ENCODE measurements around the gene BIRC3. TPM values are rescaled to one million over a fixed set of nuclear protein-coding genes. Genes with fewer than 3 reads are reported as not detected.

Gene BIRC3
- total and polyA plus RNA-seq, 9 donors, result 0.45 to 1.4 (median 0.98) TPM

DNA sequence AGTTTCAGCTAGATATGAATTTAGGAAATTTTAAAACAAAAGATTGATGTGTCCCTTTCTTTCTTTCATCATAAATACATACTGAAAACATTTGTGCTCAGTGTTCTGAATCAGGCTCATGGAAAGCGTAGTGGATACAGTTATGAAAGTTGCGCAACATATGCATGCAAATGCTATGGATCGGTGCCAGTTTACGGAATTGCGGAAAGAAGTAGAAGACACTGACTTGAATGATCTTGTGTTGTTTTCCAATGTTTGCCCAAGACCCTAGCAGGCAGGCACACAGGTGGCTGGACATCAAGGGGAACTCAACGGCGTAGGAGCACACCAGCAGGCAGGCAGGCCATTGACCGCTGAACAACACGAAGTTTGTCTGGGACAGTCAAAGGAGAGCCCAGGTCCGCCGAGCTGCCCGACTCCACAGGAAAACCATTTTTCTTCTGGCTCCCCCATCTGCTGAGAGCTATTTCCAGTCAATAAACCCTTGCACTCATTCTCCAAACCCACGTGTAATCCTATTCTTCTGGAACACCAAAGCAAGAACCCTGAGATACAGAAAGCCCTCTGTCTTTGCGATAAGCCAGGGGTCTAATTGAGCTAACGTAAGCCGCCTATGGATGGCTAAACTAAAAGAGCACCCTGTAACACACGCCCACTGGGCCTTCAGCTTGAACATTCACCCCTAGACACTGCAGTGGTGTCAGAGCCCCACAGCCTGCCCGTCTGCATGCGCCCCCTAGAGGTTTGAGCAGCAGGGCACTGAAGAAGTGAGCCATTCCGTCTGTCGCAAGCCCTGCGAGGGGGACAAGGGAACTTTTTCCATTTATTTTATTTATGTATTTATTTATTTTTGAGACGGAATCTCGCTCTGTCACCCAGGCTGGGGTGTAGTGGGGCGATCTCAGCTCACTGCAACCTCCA, 7.4 kb upstream of the BIRC3 start:
- H3K27me3 ChIP-seq (ENCODE audit: control insufficient read depth, insufficient read depth, low read length), result no peaks in the 10 kb centered on the region
- no peak overlapping the region for H3K27ac ChIP-seq (ENCODE audit: low read length)
- H3K36me3 ChIP-seq (ENCODE audit: control insufficient read depth, insufficient read depth, low read length), result no peaks in the 10 kb centered on the region
- no peak for DNase-seq
- H3K9me3 ChIP-seq (replicated peaks; ENCODE audit: control insufficient read depth, low read depth, low read length), result no peaks in the 10 kb centered on the region
- H3K4me3 ChIP-seq (ENCODE audit: low read length), result no peak overlapping the region
- peaks cover 4% of the 10 kb centered on the region for H3K4me1 ChIP-seq (ENCODE audit: control insufficient read depth, insufficient read depth, low read length)
- 89% methylated on average over 16 of the region's 25 CpGs for WGBS (ENCODE audit: insufficient coverage)

- no peaks in the 10 kb centered on the region for H3K9me3 ChIP-seq (replicated peaks; ENCODE audit: control insufficient read depth, low read depth, low read length)
- no CpG with 5 or more reads among the region's 2 CpGs for WGBS (ENCODE audit: insufficient coverage)
- peak overlapping the region; percentile 65 for H3K27ac ChIP-seq (ENCODE audit: low read length)
- peak; percentile 57 for DNase-seq
- H3K4me1 ChIP-seq (ENCODE audit: control insufficient read depth, insufficient read depth, low read length), result peaks cover 7% of the 10 kb centered on the region
- H3K27me3 ChIP-seq (ENCODE audit: control insufficient read depth, insufficient read depth, low read length), result no peaks in the 10 kb centered on the region
- no peaks in the 10 kb centered on the region for H3K36me3 ChIP-seq (ENCODE audit: control insufficient read depth, insufficient read depth, low read length)
- no peak overlapping the region for H3K4me3 ChIP-seq (ENCODE audit: low read length)
Measured at GRCh38 chr11:102312667-102313066, 4.6 kb upstream of the BIRC3 start.

DNA sequence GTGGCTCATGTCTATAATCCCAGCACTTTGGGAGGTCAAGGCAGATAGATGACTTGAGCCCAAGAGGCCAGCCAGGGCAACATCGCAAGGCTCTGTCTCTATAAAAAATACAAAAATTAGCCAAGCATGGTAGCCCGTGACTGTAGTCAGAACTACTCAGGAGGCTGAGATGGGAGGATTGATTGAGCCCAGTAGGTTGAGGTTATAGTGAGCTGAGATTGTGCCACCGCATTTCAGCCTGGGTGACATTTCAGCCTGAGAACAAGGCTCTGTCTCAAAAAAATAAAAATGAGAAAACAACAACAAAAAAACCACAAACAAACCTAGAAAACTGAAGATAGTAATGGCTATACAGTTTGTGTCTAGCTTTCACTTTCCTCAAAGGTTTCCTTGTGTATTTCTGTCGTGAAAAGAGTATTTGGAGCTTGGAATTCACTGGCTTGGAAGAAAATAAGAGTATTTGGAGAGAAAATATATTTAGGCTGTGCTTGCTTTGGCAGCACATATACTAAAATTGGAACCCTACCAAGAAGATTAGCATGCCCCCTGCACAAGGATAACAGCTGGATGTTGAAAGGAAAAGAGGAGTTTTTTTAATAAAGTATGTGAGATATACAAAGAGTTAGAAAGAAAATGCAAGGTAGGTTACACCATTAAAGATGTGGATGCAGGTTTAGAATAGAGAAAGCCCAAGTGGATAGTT, 3.9 kb upstream of the BIRC3 start:
- Histone ChIP-seq H3K27me3 (ENCODE audit: control insufficient read depth, insufficient read depth, low read length) (no peaks in the 10 kb centered on the region), H3K36me3 (ENCODE audit: control insufficient read depth, insufficient read depth, low read length) (no peaks in the 10 kb centered on the region), H3K9me3 (replicated peaks; ENCODE audit: control insufficient read depth, low read depth, low read length) (no peaks in the 10 kb centered on the region), H3K27ac (ENCODE audit: low read length) (peak overlapping the region; percentile 65), H3K4me1 (ENCODE audit: control insufficient read depth, insufficient read depth, low read length) (peaks cover 9% of the 10 kb centered on the region), H3K4me3 (ENCODE audit: low read length) (no peak overlapping the region)
- WGBS (ENCODE audit: insufficient coverage), result 100% methylated on average over 1 of the region's 4 CpGs
- peak; percentile 36 for DNase-seq

- no CpG with 5 or more reads among the region's 2 CpGs for WGBS (ENCODE audit: insufficient coverage)
- no peaks in the 10 kb centered on the region for H3K9me3 ChIP-seq (replicated peaks; ENCODE audit: control insufficient read depth, low read depth, low read length)
- DNase-seq, result no peak
- H3K36me3 ChIP-seq (ENCODE audit: control insufficient read depth, insufficient read depth, low read length), result no peaks in the 10 kb centered on the region
- peaks cover 9% of the 10 kb centered on the region for H3K4me1 ChIP-seq (ENCODE audit: control insufficient read depth, insufficient read depth, low read length)
- H3K27ac ChIP-seq (ENCODE audit: low read length), result no peak overlapping the region
- no peak overlapping the region for H3K4me3 ChIP-seq (ENCODE audit: low read length)
- no peaks in the 10 kb centered on the region for H3K27me3 ChIP-seq (ENCODE audit: control insufficient read depth, insufficient read depth, low read length)
Measured at GRCh38 chr11:102314784-102315183, 2.5 kb upstream of the BIRC3 start.

- Histone ChIP-seq H3K27ac (ENCODE audit: low read length) (no peak overlapping the region), H3K4me3 (ENCODE audit: low read length) (no peak overlapping the region), H3K36me3 (ENCODE audit: control insufficient read depth, insufficient read depth, low read length) (no peaks in the 10 kb centered on the region), H3K9me3 (replicated peaks; ENCODE audit: control insufficient read depth, low read depth, low read length) (no peaks in the 10 kb centered on the region), H3K4me1 (ENCODE audit: control insufficient read depth, insufficient read depth, low read length) (peaks cover 9% of the 10 kb centered on the region), H3K27me3 (ENCODE audit: control insufficient read depth, insufficient read depth, low read length) (no peaks in the 10 kb centered on the region)
- WGBS (ENCODE audit: insufficient coverage), result 20% methylated on average over 1 of the region's 4 CpGs
- DNase-seq, result no peak
Measured at GRCh38 chr11:102316346-102316904, 859 bp upstream of the BIRC3 start.

- Histone ChIP-seq H3K27ac (ENCODE audit: low read length) (no peak overlapping the region), H3K4me1 (ENCODE audit: control insufficient read depth, insufficient read depth, low read length) (peaks cover 9% of the 10 kb centered on the region), H3K27me3 (ENCODE audit: control insufficient read depth, insufficient read depth, low read length) (no peaks in the 10 kb centered on the region), H3K9me3 (replicated peaks; ENCODE audit: control insufficient read depth, low read depth, low read length) (no peaks in the 10 kb centered on the region), H3K4me3 (ENCODE audit: low read length) (peak overlapping the region; percentile 50), H3K36me3 (ENCODE audit: control insufficient read depth, insufficient read depth, low read length) (no peaks in the 10 kb centered on the region)
- WGBS (ENCODE audit: insufficient coverage), result 40% methylated on average over 4 of the region's 7 CpGs
- no peak for DNase-seq
Measured at GRCh38 chr11:102317768-102318103, 452 bp downstream of the BIRC3 start.

DNA sequence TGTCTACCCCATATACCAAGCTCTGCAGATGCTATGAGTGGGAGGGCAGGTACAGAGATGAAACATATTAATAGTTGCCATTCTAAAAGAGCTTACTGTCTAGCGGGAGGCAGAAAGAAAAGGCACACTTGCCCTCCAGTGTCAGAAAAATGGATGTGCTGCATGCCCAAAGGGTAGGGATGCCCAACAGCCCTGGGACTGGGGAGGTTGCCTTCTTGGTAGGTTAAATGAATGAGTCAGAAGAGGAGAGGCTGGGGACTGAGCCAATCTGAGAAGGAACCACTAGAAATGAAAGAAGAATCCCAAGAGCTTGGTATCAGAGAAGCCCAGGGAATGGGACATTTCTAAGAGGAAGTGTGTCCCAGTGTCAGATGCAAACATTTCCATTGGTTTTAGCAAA, 1.2 kb downstream of the BIRC3 start:
- DNase-seq, result no peak
- H3K27ac ChIP-seq (ENCODE audit: low read length), result no peak overlapping the region
- 100% methylated on average over 1 of the region's 1 CpG for WGBS (ENCODE audit: insufficient coverage)
- peaks cover 5% of the 10 kb centered on the region for H3K4me1 ChIP-seq (ENCODE audit: control insufficient read depth, insufficient read depth, low read length)
- H3K27me3 ChIP-seq (ENCODE audit: control insufficient read depth, insufficient read depth, low read length), result no peaks in the 10 kb centered on the region
- no peaks in the 10 kb centered on the region for H3K36me3 ChIP-seq (ENCODE audit: control insufficient read depth, insufficient read depth, low read length)
- H3K4me3 ChIP-seq (ENCODE audit: low read length), result no peak overlapping the region
- H3K9me3 ChIP-seq (replicated peaks; ENCODE audit: control insufficient read depth, low read depth, low read length), result no peaks in the 10 kb centered on the region

GRCh38 chr11:102319544-102319943, 2.3 kb downstream of the BIRC3 start:
- H3K9me3 ChIP-seq (replicated peaks; ENCODE audit: control insufficient read depth, low read depth, low read length), result no peaks in the 10 kb centered on the region
- DNase-seq, result no peak
- H3K27ac ChIP-seq (ENCODE audit: low read length), result no peak overlapping the region
- H3K4me3 ChIP-seq (ENCODE audit: low read length), result no peak overlapping the region
- H3K27me3 ChIP-seq (ENCODE audit: control insufficient read depth, insufficient read depth, low read length), result no peaks in the 10 kb centered on the region
- 76% methylated on average over 2 of the region's 2 CpGs for WGBS (ENCODE audit: insufficient coverage)
- peaks cover 5% of the 10 kb centered on the region for H3K4me1 ChIP-seq (ENCODE audit: control insufficient read depth, insufficient read depth, low read length)
- no peaks in the 10 kb centered on the region for H3K36me3 ChIP-seq (ENCODE audit: control insufficient read depth, insufficient read depth, low read length)

GRCh38 chr11:102320188-102320587, 2.9 kb downstream of the BIRC3 start:
- H3K9me3 ChIP-seq (replicated peaks; ENCODE audit: control insufficient read depth, low read depth, low read length), result no peaks in the 10 kb centered on the region
- no peak overlapping the region for H3K4me3 ChIP-seq (ENCODE audit: low read length)
- peaks cover 5% of the 10 kb centered on the region for H3K4me1 ChIP-seq (ENCODE audit: control insufficient read depth, insufficient read depth, low read length)
- no peaks in the 10 kb centered on the region for H3K27me3 ChIP-seq (ENCODE audit: control insufficient read depth, insufficient read depth, low read length)
- H3K27ac ChIP-seq (ENCODE audit: low read length), result no peak overlapping the region
- H3K36me3 ChIP-seq (ENCODE audit: control insufficient read depth, insufficient read depth, low read length), result no peaks in the 10 kb centered on the region
- DNase-seq, result no peak

DNA sequence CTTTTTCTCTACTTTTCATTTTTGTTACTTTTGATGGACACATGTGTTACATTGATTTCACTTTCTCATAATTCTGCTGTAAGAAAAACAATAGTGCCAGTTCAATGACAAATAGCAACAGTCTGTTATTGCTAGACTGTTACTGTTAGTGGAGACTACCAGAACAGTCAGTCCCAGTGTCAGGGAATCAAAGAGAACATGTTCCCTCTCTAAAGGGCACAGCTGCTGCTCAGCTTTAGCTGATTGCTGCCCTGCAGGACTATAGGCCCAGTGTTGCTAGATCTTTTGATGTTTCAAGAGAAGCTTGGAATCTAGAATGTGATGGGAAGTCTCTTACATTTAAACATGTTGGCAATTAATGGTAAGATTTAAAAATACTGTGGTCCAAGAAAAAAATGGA, 3.4 kb downstream of the BIRC3 start:
- H3K27ac ChIP-seq (ENCODE audit: low read length), result no peak overlapping the region
- no peak overlapping the region for H3K4me3 ChIP-seq (ENCODE audit: low read length)
- no peak for DNase-seq
- no peaks in the 10 kb centered on the region for H3K27me3 ChIP-seq (ENCODE audit: control insufficient read depth, insufficient read depth, low read length)
- H3K36me3 ChIP-seq (ENCODE audit: control insufficient read depth, insufficient read depth, low read length), result no peaks in the 10 kb centered on the region
- H3K4me1 ChIP-seq (ENCODE audit: control insufficient read depth, insufficient read depth, low read length), result peaks cover 5% of the 10 kb centered on the region
- H3K9me3 ChIP-seq (replicated peaks; ENCODE audit: control insufficient read depth, low read depth, low read length), result no peaks in the 10 kb centered on the region

All from muscle of leg (tissue), 11 donors.